GM08714 (cell line): ENCODE measurements around the gene UBASH3A.

Experiments used
- H3K4me3 ChIP-seq: fragments of 200-500 bp; sonication (Bioruptor generic); 2 replicates; pipeline ENCODE4 v1.5.1; 2014; ENCODE audit warnings: mild to moderate bottlenecking, low read length, inconsistent platforms
- ZNF274 ChIP-seq: IDR thresholded peaks from 2 replicates; pipeline ENCODE4 v1.6.1; 2012; ENCODE audit warnings: mild to moderate bottlenecking, low read depth, low read length

UBASH3A gene

GRCh38 chr21:42471206-42471605 lies 67.5 kb downstream of the UBASH3A start:
- TF ChIP-seq ZNF274 = no peak
- H3K4me3 ChIP-seq = no peak overlapping the region

- no peak overlapping the region for H3K4me3 ChIP-seq
Measured at GRCh38 chr21:42471716-42472330, 68.1 kb downstream of the UBASH3A start.

DNA sequence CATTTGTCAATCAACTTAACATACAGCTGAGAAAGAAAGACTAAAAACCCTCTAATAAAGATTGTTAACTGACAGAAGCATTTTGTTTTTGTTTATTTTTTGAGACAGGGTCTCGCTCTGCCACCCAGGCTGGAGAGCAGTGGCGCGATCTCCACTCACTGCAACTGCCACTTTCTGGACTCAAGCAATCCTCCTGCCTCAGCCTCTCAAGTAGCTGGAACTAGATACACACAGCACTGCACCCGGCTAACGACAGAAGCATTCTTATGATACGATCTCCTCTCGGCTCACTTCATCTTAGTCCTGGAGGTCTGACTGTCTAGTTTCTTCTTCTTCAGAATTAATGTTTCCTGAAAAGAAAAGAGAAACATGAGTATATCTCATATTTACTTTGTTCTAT lies 68.8 kb downstream of the UBASH3A start:
- no peak for TF ChIP-seq ZNF274
- no peak overlapping the region for H3K4me3 ChIP-seq

More at GRCh38 chr21:42471716-42472330, 68.1 kb downstream of the UBASH3A start:
- TF ChIP-seq ZNF274 = no peak

DNA sequence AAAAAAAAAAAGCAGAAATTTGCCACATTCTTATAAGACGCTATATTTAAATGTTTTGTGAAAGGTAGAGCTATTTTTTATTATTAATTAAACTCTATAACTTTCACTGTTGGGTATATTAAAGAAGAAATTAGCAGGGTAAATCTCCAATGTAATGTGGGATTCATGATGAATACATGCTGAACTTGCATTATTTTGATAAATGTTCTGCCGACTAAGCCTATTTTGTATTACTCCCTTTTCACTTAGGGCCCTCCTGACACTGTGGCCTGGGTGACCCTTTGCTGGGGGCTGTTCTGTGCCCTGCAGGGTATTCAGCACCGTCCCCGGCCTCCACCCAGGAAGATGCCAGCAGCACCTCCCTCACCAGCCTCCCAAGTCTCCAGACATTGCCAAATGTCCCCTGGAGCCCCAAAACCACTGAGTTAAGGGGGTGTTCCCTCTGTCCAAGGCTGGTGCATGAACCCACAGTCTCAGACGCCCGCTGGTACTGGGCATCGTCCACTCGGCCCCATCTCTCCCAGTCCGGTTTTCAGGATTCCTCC lies 69.9 kb downstream of the UBASH3A start:
- no peak for TF ChIP-seq ZNF274
- H3K4me3 ChIP-seq = no peak overlapping the region

- H3K4me3 ChIP-seq = no peak overlapping the region
- TF ChIP-seq ZNF274 = no peak
Measured at GRCh38 chr21:42474043-42474831, 70.5 kb downstream of the UBASH3A start.

GRCh38 chr21:42475036-42475435 lies 71.3 kb downstream of the UBASH3A start:
- H3K4me3 ChIP-seq = no peak overlapping the region
- TF ChIP-seq ZNF274 = no peak

DNA sequence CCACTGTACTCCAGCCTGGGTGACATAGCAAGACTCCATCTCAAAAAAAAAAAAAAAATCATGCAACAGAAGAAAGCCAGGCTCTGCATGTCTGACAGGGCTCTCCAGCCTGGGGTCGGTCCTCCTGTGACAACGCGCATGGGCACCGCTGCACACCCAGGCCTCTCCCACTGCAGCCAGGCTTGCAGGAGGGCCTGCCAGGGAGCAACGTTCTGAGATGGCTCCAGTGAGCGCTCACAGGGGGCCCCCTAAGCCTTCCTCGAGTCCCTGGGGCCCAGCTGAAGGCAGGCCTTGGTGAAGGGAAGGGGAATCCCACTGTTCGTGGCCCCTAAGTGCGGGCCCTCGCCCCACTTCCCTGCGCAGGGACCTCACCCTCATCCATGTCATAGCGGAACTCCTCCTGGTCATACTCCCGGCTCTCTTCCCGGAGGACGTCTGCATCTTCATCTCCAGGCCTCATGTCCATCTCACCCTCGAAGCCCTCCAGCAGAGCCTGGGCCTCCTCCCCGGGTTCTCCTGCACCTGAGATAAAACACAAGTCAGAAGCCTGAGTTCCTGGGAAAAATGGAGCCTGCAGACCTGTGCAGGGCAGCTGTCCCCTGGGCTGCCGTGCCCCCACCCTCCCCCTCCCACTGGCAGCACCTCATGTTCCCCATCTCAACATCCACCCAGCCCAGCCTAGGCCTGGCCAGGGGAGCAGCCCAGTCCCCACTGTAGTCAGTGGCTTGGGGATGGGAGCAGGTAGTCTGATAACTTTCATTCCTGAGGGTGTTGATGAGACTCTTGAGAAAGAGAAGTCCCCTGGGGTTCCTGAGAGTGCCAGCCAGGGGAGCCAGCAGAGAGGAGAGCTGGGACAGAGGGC lies 72.1 kb downstream of the UBASH3A start:
- TF ChIP-seq ZNF274 = no peak
- H3K4me3 ChIP-seq = no peak overlapping the region

DNA sequence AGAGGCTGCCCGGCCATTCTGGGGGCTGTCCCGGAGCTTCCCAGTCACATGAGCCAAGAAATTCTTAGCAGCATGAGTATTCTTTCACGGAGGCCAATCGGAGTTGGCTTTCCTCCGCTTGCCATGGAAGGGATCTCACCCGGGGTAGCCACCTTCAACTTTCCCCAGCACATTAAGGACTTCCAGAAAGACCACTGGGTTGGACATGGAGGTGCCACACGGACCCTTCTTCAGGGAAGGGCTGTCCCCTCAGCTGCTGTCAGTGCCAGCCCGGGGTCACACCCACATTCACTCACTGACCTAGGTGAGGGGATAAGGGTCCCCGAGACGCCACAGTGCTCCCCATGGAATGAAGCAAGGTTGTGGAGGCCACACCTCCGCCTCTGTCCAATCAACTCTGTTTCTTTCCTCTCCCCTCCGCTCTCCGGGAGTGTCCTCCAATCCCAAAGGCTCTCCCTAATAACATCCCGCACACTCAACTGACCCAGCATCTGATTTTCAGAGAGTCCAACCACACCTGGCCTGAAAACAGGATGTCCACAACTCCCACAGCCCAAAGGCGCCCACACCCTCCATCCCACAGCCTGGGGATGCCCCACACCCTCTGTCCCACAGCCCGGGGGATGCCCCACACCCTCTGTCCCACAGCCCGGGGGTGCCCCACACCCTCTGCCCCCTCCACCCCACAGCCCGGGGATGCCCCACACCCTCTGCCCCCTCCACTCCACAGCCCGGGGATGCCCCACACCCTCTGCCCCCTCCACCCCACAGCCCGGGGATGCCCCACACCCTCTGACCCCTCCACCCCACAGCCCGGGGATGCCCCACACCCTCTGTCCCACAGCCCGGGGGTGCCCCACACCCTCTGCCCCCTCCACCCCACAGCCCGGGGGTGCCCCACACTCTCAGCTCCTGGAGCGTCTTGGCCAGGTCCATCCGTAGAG lies 73.0 kb downstream of the UBASH3A start:
- TF ChIP-seq ZNF274 = no peak
- H3K4me3 ChIP-seq = no peak overlapping the region

- no peak for TF ChIP-seq ZNF274
- no peak overlapping the region for H3K4me3 ChIP-seq
Measured at GRCh38 chr21:42478504-42478903, 74.8 kb downstream of the UBASH3A start.

- no peak overlapping the region for H3K4me3 ChIP-seq
- no peak for TF ChIP-seq ZNF274
Measured at GRCh38 chr21:42479582-42479981, 75.9 kb downstream of the UBASH3A start.

- H3K4me3 ChIP-seq = no peak overlapping the region
- no peak for TF ChIP-seq ZNF274
Measured at GRCh38 chr21:42480736-42481135, 77.0 kb downstream of the UBASH3A start.

DNA sequence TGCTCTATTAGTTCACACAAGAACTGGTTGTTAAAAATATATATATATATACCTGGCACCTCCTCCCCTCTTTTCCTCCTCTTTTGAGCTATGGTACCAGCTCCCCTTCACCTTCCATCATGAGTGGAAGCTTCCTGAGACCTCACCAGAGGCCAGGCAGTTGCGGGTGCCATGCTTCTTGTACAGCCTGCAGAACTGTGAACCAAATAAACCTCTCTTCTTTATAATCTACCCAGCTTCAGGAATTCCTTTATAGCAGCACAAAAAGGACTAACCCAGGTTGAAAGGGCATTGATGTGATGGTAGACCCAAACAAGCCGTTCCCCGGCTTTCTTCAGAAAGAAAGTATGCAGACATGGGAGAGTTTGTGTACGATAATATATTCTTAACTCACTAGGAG lies 77.5 kb downstream of the UBASH3A start:
- no peak for TF ChIP-seq ZNF274

GRCh38 chr21:42484966-42485365 lies 81.3 kb downstream of the UBASH3A start:
- H3K4me3 ChIP-seq = no peak overlapping the region
- TF ChIP-seq ZNF274 = no peak

More for the DNA sequence above, 77.5 kb downstream of the UBASH3A start:
- no peak overlapping the region for H3K4me3 ChIP-seq
